HTR-8/SVneo (cell line): ENCODE measurements around the gene PDE3B.
"Not testable (repeated sequence)": the region's sequence is repeated elsewhere in the genome, so short reads cannot be mapped to it uniquely, and the experiment has no call there.

Experiments used
- DNase-seq: peaks from one replicate; pipeline ENCODE4 v3.0.0; 2011; ENCODE audit warnings: low spot score, mixed read lengths; ENCODE audit not compliant: insufficient read length
- FAIRE-seq: peaks from 2 replicates; lab custom pipeline; 2011; peaks lifted over from hg19 to GRCh38; lab: Jason Lieb, UNC

The PDE3B gene

DNA sequence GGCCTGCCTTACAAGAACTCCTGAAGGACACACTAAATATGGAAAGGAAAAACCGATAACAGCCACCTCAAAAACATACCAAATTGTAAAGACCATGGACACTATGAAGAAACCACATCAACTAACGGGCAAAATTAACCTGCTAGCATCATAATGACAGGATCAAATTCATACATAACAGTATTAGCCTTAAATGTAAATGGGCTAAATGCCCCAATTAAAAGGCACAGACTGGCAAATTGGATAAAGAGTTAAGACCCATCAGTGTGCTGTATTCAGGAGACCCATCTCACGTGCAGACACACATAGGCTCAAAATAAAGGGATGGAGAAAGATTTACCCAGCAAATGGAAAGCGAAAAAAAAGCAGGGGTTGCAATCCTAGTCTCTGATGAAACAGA, 220.2 kb downstream of the PDE3B start:
- not testable (repeated sequence) for FAIRE-seq, DNase-seq

DNA sequence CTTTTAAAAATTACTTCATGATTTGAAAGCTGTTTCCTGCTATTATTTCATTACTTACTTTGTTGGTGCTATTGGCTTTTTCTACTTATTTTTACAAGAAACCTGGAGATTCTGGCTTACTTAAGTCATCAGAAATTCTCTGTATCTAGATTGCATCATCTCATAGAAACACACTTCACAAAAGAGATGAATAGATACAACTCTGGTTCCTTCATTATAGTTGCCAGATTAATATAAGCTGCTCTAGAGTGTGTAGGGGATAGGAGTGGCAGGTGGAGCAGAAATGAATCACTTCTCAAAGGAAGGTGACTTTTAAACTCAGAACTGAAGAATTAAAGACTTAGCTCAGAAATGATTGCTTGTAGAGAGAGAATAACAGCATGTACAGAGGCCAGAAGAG, 228.4 kb downstream of the PDE3B start:
- DNase-seq (no peak), FAIRE-seq (no peak)

GRCh38 chr11:14873632-14874031, 230.0 kb downstream of the PDE3B start:
- FAIRE-seq (no peak), DNase-seq (no peak)

- no peak for FAIRE-seq
These were observed 231.6 kb downstream of the PDE3B start for GRCh38 chr11:14875163-14875562.

DNA sequence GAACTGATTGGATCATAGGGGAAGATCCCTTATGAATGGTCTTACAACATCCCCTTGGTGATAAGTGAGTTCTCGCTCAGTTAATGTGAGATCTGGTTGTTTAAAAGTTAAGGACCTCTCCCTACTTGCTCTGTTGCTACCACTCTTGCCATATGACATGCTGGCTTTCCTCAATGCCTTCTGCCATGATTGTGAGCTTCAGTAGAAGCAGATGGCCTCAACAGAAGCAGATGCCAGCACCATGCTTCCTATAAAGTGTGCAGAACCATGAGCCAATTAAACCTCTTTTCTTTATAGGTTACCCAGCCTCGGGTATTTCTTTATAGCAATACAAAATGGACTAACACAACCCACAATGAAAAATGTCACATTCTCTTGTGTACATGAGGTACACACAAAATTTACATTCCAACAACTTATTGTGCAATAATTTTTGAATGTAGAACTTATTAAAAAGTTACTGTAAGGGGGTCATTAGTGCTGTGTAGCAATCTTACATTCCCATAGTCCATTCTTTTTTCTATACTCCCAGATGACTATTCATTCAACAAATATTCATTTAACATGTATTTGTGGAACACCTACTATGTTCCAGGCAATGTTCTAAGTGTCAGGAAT, 238.1 kb downstream of the PDE3B start:
- FAIRE-seq (no peak), DNase-seq (no peak)

More at GRCh38 chr11:14875163-14875562, 231.6 kb downstream of the PDE3B start:
- no peak for DNase-seq

GRCh38 chr11:14882196-14882595, 238.6 kb downstream of the PDE3B start:
- FAIRE-seq = no peak

DNA sequence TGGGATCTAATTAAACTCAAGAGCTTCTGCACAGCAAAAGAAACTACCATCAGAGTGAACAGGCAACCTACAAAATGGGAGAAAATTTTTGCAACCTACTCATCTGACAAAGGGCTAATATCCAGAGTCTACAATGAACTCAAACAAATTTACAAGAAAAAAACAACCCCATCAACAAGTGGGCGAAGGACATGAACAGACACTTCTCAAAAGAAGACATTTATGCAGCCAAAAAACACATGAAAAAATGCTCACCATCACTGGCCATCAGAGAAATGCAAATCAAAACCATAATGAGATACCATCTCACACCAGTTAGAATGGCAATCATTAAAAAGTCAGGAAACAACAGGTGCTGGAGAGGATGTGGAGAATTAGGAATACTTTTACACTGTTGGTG, 240.1 kb downstream of the PDE3B start:
- not testable (repeated sequence) for DNase-seq, FAIRE-seq

More at GRCh38 chr11:14882196-14882595, 238.6 kb downstream of the PDE3B start:
- no peak for DNase-seq

GRCh38 chr11:14884667-14885273, 241.2 kb downstream of the PDE3B start:
- DNase-seq (no peak), FAIRE-seq (no peak)

DNA sequence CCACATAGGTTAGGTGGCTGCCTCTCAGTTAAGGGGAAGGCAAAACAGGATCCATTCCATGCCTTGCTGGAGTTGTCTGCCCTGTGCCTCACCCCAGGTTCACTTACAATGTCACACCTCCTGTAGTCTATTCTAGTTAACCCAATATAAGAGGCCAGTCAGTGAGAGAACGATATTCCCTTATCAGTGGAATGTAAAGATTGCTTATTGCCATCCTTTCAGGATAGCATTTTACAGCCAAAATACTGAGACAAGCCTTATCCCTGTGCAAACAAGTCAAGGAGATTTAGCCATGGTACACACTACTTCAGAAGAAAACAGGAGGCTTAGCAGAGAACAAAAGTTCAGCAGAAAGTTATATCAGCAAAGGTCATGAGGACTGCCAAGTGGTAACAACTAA, 242.9 kb downstream of the PDE3B start:
- FAIRE-seq = no peak
- DNase-seq = no peak

DNA sequence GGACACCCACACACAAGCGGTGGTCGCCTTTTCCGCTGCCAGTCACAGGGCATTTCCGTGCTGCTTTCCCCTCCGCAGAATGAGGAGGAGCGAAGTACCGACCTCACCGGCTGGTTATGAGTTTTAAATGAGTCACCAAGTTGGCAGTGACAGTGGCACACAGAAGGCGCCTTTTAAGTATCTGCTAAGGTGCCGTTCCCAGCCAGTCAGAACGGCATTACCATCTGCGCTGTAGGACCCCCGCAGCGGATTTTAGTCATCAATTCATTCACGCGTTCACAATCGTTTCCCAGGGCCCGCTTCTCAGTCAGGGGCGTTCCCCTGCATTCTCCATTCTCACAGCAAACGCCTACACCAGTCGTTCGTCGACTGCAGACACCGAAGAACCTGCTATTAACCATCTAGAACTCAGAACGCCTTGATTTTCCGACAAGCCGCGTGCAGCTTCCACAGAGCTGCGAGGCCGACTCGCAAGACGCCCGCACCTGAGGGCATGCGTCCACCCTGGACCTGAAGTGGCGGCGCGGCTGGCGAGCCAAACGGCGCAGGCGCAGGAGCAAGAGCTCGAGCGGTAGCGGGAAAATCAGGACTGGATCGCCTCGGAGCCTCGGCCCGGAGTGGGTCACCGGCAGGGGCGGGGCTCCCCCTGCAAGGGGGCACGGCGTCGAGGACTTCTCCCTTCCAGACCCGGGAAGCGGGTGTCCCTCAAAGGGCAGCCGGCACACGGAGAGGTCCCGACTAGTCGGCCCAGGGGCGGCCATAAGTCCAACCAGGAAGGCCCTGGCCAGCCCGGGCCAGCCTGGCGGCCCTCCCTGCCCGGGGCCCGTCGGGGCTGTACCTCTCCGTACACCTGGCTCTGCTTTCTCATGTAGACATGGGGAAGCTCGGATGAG, 247.8 kb downstream of the PDE3B start:
- no peak for DNase-seq
- FAIRE-seq = no peak

GRCh38 chr11:14892036-14892556, 248.5 kb downstream of the PDE3B start, which contains the start of gene CYP2R1:
Gene CYP2R1, minus strand, starts transcription at chr11:14892231. Its CDS starts 26 bp downstream, at chr11:14892205.
- DNase-seq = peak; percentile 21
- no peak for FAIRE-seq

DNA sequence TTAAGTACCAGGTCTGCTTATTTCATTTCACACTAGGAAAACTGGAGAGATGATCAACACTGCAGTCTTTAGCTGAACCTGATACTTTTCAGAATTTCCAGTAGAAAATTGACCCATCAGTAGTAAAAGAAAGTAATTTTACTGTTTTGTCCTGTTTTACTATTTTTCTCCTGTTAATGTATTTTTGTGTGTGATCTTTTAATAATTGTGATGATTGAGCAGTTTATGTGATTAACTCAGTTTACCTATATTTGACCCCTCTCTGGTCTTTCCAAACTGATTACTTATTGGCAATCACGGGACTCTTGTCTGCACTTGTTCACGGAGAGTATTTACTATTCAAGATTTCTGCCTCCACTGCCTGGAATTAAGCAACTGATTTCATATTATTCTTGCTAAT, 249.0 kb downstream of the PDE3B start:
- no peak for FAIRE-seq

DNA sequence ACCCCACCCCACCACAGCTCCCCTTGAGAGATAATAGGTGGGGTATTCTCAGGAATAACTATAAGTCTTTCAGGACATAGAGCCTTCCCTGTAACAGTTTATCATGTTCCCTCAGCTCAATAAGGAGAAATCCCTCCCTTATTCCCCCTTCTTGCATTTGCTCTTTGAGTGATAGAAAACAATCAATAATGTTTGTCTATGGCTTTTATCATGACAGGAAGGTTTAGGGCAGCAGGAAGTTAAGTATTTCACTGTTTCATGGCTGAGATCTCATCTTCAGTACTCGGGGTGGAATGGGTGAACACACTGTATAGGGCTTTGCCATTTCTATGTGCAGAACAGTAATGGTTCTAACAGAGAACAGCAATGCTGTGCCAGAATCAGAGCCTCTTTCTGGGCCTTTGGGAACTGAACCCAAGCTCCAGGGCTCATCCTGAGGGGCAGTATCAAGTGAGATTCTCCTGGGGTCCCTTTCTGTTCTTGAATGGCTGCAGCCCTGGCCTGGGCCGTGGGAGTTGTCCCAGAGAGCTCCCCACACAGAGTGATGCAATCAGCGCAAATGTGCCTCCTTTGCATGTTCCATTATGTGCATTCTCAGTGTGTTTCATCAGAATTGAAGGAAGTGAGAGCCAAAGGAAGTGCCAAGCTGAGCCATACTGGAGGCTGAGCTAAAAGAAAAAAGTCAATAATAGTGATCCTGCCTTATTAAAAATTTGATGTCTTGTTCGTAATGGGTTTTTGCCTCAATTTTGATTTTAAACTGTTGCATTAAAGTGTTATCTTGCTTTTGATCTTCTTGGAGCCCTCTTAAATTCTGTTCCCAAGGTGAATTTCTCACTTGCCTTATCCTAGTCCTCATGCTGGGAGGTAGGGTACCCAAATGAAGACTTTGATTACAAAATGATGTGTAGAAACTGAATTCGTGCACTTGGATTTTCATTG, 251.3 kb downstream of the PDE3B start:
- DNase-seq (no peak), FAIRE-seq (no peak)

More for the DNA sequence above, 249.0 kb downstream of the PDE3B start:
- no peak for DNase-seq

- no peak for DNase-seq
- no peak for FAIRE-seq
These were observed 254.8 kb downstream of the PDE3B start for GRCh38 chr11:14898355-14898754.

DNA sequence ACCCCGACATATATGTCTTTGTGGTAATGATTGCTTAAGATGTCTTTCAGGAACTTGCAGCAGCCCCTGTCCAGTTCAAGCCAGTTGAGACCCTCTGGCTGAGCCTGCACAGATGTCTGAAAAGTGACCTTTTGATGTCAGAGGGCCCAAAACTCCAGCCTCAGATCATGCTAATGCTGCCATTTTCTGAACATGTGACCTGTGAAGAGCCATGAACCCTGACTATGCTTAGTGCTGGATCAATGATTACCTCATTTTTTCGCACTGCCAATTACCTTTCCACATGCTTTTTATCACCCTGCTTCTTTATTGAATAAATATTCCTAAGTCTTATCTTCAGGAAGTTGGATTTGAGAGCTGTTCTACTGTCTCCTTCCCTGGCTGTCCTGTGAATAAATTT, 255.3 kb downstream of the PDE3B start:
- DNase-seq (no peak), FAIRE-seq (no peak)

DNA sequence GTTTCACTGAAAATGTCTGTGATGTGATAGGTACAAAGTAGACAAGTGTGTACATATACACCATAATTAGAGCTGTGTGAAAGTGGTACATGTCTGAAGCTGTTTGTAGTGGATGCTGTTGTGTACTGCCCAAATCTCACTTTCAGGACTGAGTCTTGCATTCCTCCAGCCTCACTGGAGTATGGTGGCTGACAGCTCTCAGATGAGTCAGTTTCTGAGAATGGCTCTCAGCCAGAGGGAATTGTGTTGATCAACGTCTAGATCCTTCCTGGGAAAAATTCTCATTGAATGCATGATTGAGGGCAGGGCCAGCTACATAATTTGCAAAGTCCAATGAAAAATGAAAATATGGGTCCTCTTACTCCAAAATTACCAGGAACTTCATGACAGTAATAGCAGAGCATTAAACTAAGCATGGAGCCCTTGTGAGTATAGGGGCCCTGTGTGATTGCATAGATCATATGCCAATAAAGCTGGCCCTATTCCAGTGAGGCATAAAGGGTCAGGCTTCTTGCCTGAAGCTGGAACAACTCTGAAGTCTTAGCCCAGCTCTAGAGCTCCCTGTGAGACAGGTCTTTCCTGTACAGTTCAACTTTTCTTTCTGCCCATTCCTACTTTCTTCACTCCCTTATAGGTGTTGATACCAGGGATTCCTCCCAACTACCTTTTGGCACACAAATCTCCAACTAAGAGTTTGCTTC, 259.2 kb downstream of the PDE3B start:
- no peak for FAIRE-seq

GRCh38 chr11:14904745-14905103, 261.1 kb downstream of the PDE3B start:
- DNase-seq = no peak
- no peak for FAIRE-seq

More for the DNA sequence above, 259.2 kb downstream of the PDE3B start:
- DNase-seq = no peak

DNA sequence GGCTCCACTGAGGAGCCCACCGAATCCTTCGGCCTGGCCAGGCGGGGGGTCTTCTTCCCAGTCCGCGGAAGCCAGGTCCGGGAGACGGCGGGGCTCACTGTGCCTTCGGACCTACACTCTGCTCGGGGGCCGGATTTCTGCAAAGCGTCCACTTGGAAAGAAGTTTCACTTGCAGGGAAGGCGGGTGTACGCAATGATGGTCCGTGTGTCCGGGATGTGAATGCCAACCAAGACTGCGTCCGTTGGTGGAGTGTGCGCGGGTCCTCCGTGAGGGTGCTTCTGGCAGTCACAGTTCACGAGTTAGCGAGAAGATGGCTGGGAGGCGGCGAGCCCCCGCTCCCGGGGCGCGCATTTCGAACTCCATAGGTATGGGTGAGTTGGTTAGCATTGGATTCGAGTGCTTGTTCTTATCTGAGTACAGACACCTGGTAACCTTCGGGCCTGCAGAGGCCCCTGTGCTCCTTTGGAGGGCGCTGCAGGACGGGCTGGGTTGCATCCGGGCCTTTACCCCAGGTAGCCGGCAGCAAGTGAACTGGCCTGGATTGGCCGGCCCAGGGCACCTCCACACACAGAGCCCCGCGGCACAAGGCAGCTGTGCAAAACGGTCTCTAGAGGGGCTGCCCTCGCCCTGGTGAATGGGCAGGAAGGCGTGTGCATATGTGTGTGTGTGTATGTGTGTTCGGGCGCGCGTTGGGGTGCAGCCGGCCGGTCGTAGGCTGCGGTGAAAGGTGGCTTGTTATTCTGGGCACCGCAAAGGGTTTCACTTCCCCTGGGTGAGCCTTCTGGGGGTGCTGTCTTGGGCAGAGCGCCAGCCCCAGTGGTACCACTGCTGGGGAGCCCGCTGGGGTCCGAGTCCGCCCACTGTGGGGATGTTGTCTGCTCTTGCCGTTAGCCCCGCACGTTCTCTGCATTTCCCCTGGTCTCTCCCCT, 261.8 kb downstream of the PDE3B start:
- FAIRE-seq = no peak
- no peak for DNase-seq
